Erythroblast (primary cell): Measurements from ENCODE around the gene AFAP1L2.

Experiments used
- GATA1 ChIP-seq: IDR thresholded peaks from 2 replicates; pipeline ENCODE4 v1.6.1; 2011; ENCODE audit warnings: low read depth, mild to moderate bottlenecking, control low read depth, low read length, moderate library complexity
- POLR2A ChIP-seq: IDR thresholded peaks from 2 replicates; pipeline ENCODE4 v1.6.1; 2011; ENCODE audit warnings: mild to moderate bottlenecking, low read length

DNA sequence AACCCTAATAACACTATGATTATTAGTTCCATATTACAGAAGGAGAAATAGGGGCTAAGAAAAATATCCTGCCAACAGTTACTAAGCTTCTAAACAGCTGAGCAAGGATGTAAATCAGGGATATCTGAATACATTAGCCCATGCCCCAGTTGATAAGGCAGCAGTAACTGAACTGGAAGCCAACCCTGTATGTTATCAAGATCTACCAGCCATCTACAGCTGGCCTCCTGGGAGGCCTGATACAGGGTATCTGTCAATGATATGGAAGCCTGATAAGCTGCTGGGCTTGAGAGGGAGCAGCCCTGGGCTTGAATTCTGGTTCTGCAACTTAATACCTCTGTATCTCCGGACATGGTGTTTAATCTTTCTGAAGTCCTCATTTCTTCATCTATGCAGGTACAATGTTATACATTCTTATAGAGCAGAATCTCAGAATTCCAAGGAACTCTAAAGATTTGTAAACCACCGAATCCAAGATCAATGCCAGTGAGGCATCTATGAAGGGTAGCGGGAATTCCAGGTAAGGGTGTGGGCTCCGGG, 37.9 kb upstream of the AFAP1L2 start:
- TF ChIP-seq POLR2A: no peak
- TF ChIP-seq GATA1: no peak
